IMR-90 (cell line): ENCODE results near the gene DRAXIN. TPM values are rescaled to one million over a fixed set of nuclear protein-coding genes. Genes with fewer than 3 reads are reported as not detected.

ENCODE experiments used
- ATAC-seq: fragments of 200-7000 bp; cut with Tn5 transposase; 2 replicates; pipeline ENCODE4 v1.9.1; 2020; ENCODE audit warnings: low read depth, mild to moderate bottlenecking, moderate library complexity
- BruUV-seq: library from RNA; stranded (reverse); fragments of 400-500 nt; replicated peaks from 2 replicates; lab custom pipeline; 2021; lab: Mats Ljungman, UMichigan
- CTCF ChIA-PET: fragments of 300-600 bp; formaldehyde crosslinking; extraction: SDS; loops from one replicate; lab custom pipeline; 2021; ENCODE audit warnings: antibody characterized with exemption; lab: Yijun Ruan, JAX
- POLR2A ChIA-PET: fragments of 300-600 bp; sonication (Branson Sonifier 250); formaldehyde crosslinking; loops from one replicate; lab custom pipeline; 2022; ENCODE audit warnings: antibody characterized with exemption; ENCODE audit not compliant: unreplicated experiment; lab: Charles Lee
- DNase-seq: peaks from one replicate; pipeline ENCODE4 v3.0.0; 2013
- H2AFZ ChIP-seq: replicated peaks from 2 replicates; pipeline ENCODE3; 2013; ENCODE audit warnings: low read length, mild to moderate bottlenecking; ENCODE audit not compliant: poor library complexity
- H2AK5ac ChIP-seq: 2 replicates; pipeline ENCODE4 v1.6.1; 2013; ENCODE audit warnings: low read depth, low read length, inconsistent platforms
- H2AK9ac ChIP-seq: replicated peaks from 2 replicates; pipeline ENCODE3; 2013; ENCODE audit warnings: mild to moderate bottlenecking, low read depth, low read length, moderate library complexity; ENCODE audit not compliant: poor library complexity
- H2BK120ac ChIP-seq: 2 replicates; pipeline ENCODE4 v1.6.1; 2013; ENCODE audit warnings: low read depth, low read length, inconsistent platforms
- H2BK15ac ChIP-seq: 3 replicates; pipeline ENCODE4 v1.6.1; 2013; ENCODE audit warnings: low read depth, low read length, inconsistent platforms
- H2BK20ac ChIP-seq: 2 replicates; pipeline ENCODE4 v1.6.1; 2013; ENCODE audit warnings: low read depth, mild to moderate bottlenecking, inconsistent platforms, low read length, moderate library complexity
- H2BK5ac ChIP-seq: 2 replicates; pipeline ENCODE4 v1.6.1; 2013; ENCODE audit warnings: mild to moderate bottlenecking, low read depth, low read length, inconsistent platforms; ENCODE audit not compliant: poor library complexity, severe bottlenecking
- H3K14ac ChIP-seq: replicated peaks from 2 replicates; pipeline ENCODE4 v1.6.1; 2013; ENCODE audit warnings: low read depth, low read length, inconsistent platforms
- H3K18ac ChIP-seq: 2 replicates; pipeline ENCODE4 v1.6.1; 2013; ENCODE audit warnings: low read depth, low read length, control low read depth
- H3K23ac ChIP-seq: 2 replicates; pipeline ENCODE4 v1.6.1; 2013; ENCODE audit warnings: low read depth, low read length, inconsistent platforms
- H3K27ac ChIP-seq: 2 replicates; pipeline ENCODE4 v1.5.1; 2013; ENCODE audit warnings: mild to moderate bottlenecking, control low read depth, low read length; ENCODE audit not compliant: insufficient read depth
- H3K27me3 ChIP-seq: 2 replicates; pipeline ENCODE4 v1.6.1; 2013; ENCODE audit warnings: low read length; ENCODE audit not compliant: control insufficient read depth, insufficient read depth
- H3K36me3 ChIP-seq: 2 replicates; pipeline ENCODE4 v1.6.1; 2013; ENCODE audit warnings: low read length, mixed read lengths; ENCODE audit not compliant: control insufficient read depth, insufficient read depth
- H3K4ac ChIP-seq: 2 replicates; pipeline ENCODE4 v1.6.1; 2013; ENCODE audit warnings: low read depth, low read length, inconsistent platforms
- H3K4me1 ChIP-seq: 2 replicates; pipeline ENCODE4 v1.6.1; 2013; ENCODE audit warnings: low read length, mixed read lengths; ENCODE audit not compliant: control insufficient read depth, insufficient read depth
- H3K4me2 ChIP-seq: 2 replicates; pipeline ENCODE4 v1.6.1; 2013; ENCODE audit warnings: low read depth, mild to moderate bottlenecking, control low read depth, low read length, moderate library complexity
- H3K4me3 ChIP-seq: 2 replicates; pipeline ENCODE4 v1.5.1; 2013; ENCODE audit warnings: low read depth, mild to moderate bottlenecking, control low read depth, low read length, moderate library complexity; ENCODE audit not compliant: insufficient read depth
- H3K56ac ChIP-seq: 2 replicates; pipeline ENCODE4 v1.6.1; 2013; ENCODE audit warnings: low read length, inconsistent platforms; ENCODE audit not compliant: insufficient read depth; ENCODE audit errors: extremely low read depth
- H3K79me1 ChIP-seq, 2 experiments: 2 replicates each; pipeline ENCODE4 v1.6.1; 2013; ENCODE audit warnings: low read length in 2 of 2, inconsistent platforms in 1 of 2, low read depth in 1 of 2
- H3K9ac ChIP-seq: 2 replicates; pipeline ENCODE4 v1.6.1; 2013; ENCODE audit warnings: low read depth, low read length, control low read depth
- H3K9me1 ChIP-seq: 2 replicates; pipeline ENCODE4 v1.6.1; 2013; ENCODE audit warnings: low read length, inconsistent platforms; ENCODE audit not compliant: insufficient read depth
- H3K9me3 ChIP-seq: 2 replicates; pipeline ENCODE4 v1.6.1; 2013; ENCODE audit warnings: low read length; ENCODE audit not compliant: control insufficient read depth, insufficient read depth
- H4K20me1 ChIP-seq: 2 replicates; pipeline ENCODE4 v1.6.1; 2013; ENCODE audit warnings: low read length, inconsistent platforms; ENCODE audit not compliant: insufficient read depth
- H4K5ac ChIP-seq: 2 replicates; pipeline ENCODE4 v1.6.1; 2013; ENCODE audit warnings: mild to moderate bottlenecking, low read depth, low read length, control low read depth
- H4K8ac ChIP-seq, 2 experiments: 2 replicates each; pipeline ENCODE4 v1.6.1; 2013; ENCODE audit warnings: low read depth in 2 of 2, low read length in 2 of 2, control low read depth in 1 of 2, inconsistent platforms in 1 of 2
- H4K91ac ChIP-seq: 2 replicates; pipeline ENCODE4 v1.6.1; 2013; ENCODE audit warnings: low read depth, low read length, inconsistent platforms; ENCODE audit not compliant: insufficient read depth
- BHLHE40 ChIP-seq: fragments of 150-350 bp; IDR thresholded peaks from 2 replicates; pipeline ENCODE4 v1.6.1; 2016; ENCODE audit warnings: mild to moderate bottlenecking, low read depth, low read length
- CEBPB ChIP-seq: IDR thresholded peaks from 2 replicates; pipeline ENCODE4 v1.6.1; 2012; ENCODE audit warnings: low read depth, low read length, improper control_type of control experiment
- CHD1 ChIP-seq: IDR thresholded peaks from 2 replicates; pipeline ENCODE4 v1.6.1; 2012; ENCODE audit warnings: low read depth, low read length, improper control_type of control experiment
- FOS ChIP-seq: fragments of 150-350 bp; IDR thresholded peaks from 2 replicates; pipeline ENCODE4 v1.6.1; 2016; ENCODE audit warnings: low read depth, low read length
- MAFK ChIP-seq: IDR thresholded peaks from 2 replicates; pipeline ENCODE4 v1.6.1; 2012; ENCODE audit warnings: low read depth, low read length, improper control_type of control experiment
- MAZ ChIP-seq: IDR thresholded peaks from 2 replicates; pipeline ENCODE4 v1.6.1; 2012; ENCODE audit warnings: low read depth, mild to moderate bottlenecking, low read length, improper control_type of control experiment, moderate library complexity, borderline replicate concordance
- MXI1 ChIP-seq: IDR thresholded peaks from 2 replicates; pipeline ENCODE4 v1.6.1; 2012; ENCODE audit warnings: low read depth, mild to moderate bottlenecking, low read length, moderate library complexity, borderline replicate concordance
- NFE2L2 ChIP-seq: fragments of 150-350 bp; IDR thresholded peaks from 2 replicates; pipeline ENCODE4 v1.6.1; 2016; ENCODE audit warnings: low read depth, mild to moderate bottlenecking, low read length
- POLR2A ChIP-seq: IDR thresholded peaks from 2 replicates; pipeline ENCODE4 v1.6.1; 2012; ENCODE audit warnings: mild to moderate bottlenecking, low read depth, low read length
- RAD21 ChIP-seq: IDR thresholded peaks from 2 replicates; pipeline ENCODE4 v1.6.1; 2012; ENCODE audit warnings: low read length, improper control_type of control experiment
- RCOR1 ChIP-seq: IDR thresholded peaks from 2 replicates; pipeline ENCODE4 v1.6.1; 2012; ENCODE audit warnings: mild to moderate bottlenecking, low read length, improper control_type of control experiment; ENCODE audit not compliant: insufficient replicate concordance
- RFX5 ChIP-seq: IDR thresholded peaks from 2 replicates; pipeline ENCODE4 v1.8.0; 2012; ENCODE audit warnings: low read depth, mild to moderate bottlenecking, low read length, moderate library complexity
- SMC3 ChIP-seq: fragments of 150-350 bp; IDR thresholded peaks from 2 replicates; pipeline ENCODE4 v1.6.1; 2016; ENCODE audit warnings: low read depth, mild to moderate bottlenecking, antibody characterized with exemption, low read length, moderate library complexity
- WGBS, 2 experiments: methylation state at CpG; one replicate each; pipeline versions ENCODE4 v1.1.5 to v1.1.7; 2013; ENCODE audit warnings: missing lambda C conversion rate in 2 of 2; ENCODE audit not compliant: insufficient read length in 1 of 2; ENCODE audit errors: extremely low coverage in 2 of 2; 5-methylcytosine and 5-hydroxymethylcytosine counted together
- dilution Hi-C: fragments of 300-500 bp; cut with HindIII; formaldehyde crosslinking; loops from one replicate; pipeline ENCODE4 v1.14.3; 2018; ENCODE audit warnings: low sequenced_read_pairs; ENCODE audit not compliant: unreplicated experiment
- in situ Hi-C: fragments of 300-500 bp; cut with MboI; formaldehyde crosslinking; loops from 3 replicates; pipeline ENCODE4 v1.14.3; 2019; ENCODE audit warnings: low sequenced_read_pairs, inconsistent platforms, mixed read lengths
- intact Hi-C: fragments of 100-400 bp; cut with micrococcal nuclease; formaldehyde crosslinking; loops from 2 replicates; pipeline ENCODE4 v1.10.0; 2022
- polyA plus RNA-seq, 3 experiments: library from polyadenylated mRNA; depleted of rRNA; stranded (reverse); fragments of >200 nt; gene quantifications; 2 replicates each; pipeline ENCODE4 v1.2.3, GENCODE V29; 2012; ENCODE audit warnings: low replicate concordance in 1 of 3
- total RNA-seq: library from RNA; depleted of rRNA; stranded (reverse); fragments of >200 nt; gene quantifications from 2 replicates; pipeline ENCODE4 v1.2.3, GENCODE V29; 2012
- TF ChIP-seq, protein P1 (sequence below): conservative IDR thresholded peaks from 2 replicates; pipeline ENCODE4 v1.5.1; 2012; ENCODE audit warnings: mild to moderate bottlenecking, low read depth, low read length, improper control_type of control experiment
- TF ChIP-seq, protein P2 (sequence below): fragments of 150-350 bp; IDR thresholded peaks from 2 replicates; pipeline ENCODE4 v1.6.1; 2016; ENCODE audit warnings: low read depth, mild to moderate bottlenecking, low read length, moderate library complexity, borderline replicate concordance
- TF ChIP-seq, protein P3 (sequence below): fragments of 150-350 bp; IDR thresholded peaks from 2 replicates; pipeline ENCODE4 v1.6.1; 2017; ENCODE audit warnings: mild to moderate bottlenecking, antibody characterized with exemption, low read length, low read depth

DRAXIN gene
- total and polyA plus RNA-seq, 2 of the 4 experiments (the other 2 are of a cell fraction), result under 0.01 to 0.02 TPM

DNA sequence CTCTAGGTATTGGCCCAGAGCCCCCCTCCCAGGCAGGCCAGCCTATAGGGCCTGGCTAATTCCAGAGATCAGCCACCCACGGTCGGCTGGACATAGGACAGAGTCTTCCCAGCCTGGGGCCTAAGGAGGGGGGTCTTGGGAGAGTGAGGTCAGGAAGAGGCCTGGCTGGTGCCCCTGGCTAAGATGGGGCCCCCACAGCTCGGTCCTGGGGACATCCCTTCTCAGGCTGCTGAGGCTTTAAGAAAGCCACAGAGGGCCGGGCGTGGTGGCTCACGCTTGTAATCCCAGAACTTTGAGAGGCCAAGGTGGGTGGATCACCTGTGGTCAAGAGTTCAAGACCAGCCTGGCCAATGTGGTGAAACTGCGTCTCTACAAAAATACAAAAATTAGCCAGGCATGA, 73.0 kb downstream of the DRAXIN start:
- no TSS peak for BruUV-seq
- H3K79me1 ChIP-seq, result no peaks in the 10 kb centered on the region
- H4K91ac ChIP-seq, result no peak overlapping the region
- no peak overlapping the region for H2BK120ac ChIP-seq
- TF ChIP-seq RAD21 (no peak), RFX5 (no peak), MAZ (no peak), CHD1 (no peak), NFE2L2 (no peak), MAFK (no peak), SMC3 (no peak), MXI1 (no peak), FOS (no peak), RCOR1 (no peak), CEBPB (no peak), POLR2A (no peak), BHLHE40 (no peak)
- TF ChIP-seq, protein P1, sequence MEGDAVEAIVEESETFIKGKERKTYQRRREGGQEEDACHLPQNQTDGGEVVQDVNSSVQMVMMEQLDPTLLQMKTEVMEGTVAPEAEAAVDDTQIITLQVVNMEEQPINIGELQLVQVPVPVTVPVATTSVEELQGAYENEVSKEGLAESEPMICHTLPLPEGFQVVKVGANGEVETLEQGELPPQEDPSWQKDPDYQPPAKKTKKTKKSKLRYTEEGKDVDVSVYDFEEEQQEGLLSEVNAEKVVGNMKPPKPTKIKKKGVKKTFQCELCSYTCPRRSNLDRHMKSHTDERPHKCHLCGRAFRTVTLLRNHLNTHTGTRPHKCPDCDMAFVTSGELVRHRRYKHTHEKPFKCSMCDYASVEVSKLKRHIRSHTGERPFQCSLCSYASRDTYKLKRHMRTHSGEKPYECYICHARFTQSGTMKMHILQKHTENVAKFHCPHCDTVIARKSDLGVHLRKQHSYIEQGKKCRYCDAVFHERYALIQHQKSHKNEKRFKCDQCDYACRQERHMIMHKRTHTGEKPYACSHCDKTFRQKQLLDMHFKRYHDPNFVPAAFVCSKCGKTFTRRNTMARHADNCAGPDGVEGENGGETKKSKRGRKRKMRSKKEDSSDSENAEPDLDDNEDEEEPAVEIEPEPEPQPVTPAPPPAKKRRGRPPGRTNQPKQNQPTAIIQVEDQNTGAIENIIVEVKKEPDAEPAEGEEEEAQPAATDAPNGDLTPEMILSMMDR, result no peak
- TF ChIP-seq, protein P2, sequence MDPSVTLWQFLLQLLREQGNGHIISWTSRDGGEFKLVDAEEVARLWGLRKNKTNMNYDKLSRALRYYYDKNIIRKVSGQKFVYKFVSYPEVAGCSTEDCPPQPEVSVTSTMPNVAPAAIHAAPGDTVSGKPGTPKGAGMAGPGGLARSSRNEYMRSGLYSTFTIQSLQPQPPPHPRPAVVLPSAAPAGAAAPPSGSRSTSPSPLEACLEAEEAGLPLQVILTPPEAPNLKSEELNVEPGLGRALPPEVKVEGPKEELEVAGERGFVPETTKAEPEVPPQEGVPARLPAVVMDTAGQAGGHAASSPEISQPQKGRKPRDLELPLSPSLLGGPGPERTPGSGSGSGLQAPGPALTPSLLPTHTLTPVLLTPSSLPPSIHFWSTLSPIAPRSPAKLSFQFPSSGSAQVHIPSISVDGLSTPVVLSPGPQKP, result no peak
- TF ChIP-seq, protein P3, sequence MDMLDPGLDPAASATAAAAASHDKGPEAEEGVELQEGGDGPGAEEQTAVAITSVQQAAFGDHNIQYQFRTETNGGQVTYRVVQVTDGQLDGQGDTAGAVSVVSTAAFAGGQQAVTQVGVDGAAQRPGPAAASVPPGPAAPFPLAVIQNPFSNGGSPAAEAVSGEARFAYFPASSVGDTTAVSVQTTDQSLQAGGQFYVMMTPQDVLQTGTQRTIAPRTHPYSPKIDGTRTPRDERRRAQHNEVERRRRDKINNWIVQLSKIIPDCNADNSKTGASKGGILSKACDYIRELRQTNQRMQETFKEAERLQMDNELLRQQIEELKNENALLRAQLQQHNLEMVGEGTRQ, result no peak
- H3K18ac ChIP-seq, result no peak overlapping the region
- H3K27me3 ChIP-seq, result peaks cover 42% of the 10 kb centered on the region
- H2BK5ac ChIP-seq, result no peak overlapping the region
- H3K4me3 ChIP-seq, result no peak overlapping the region
- WGBS, 2 experiments, result 73% methylated on average over 4 of the region's 7 CpGs; no CpG with 5 or more reads in 1 of the 2 experiments
- in situ Hi-C loops, result no loop called here
- H3K4ac ChIP-seq, result no peak overlapping the region
- H2BK15ac ChIP-seq, result no peak overlapping the region
- H3K4me1 ChIP-seq, result peaks cover 1% of the 10 kb centered on the region; the same call in 1 of the 2 replicates
- DNase-seq (no peak), ATAC-seq (no peak)
- H3K14ac ChIP-seq, result no peak overlapping the region
- H2BK20ac ChIP-seq, result no peak overlapping the region
- intact Hi-C loops, result no loop called here
- no peak overlapping the region for H3K9ac ChIP-seq
- H3K36me3 ChIP-seq, result no peaks in the 10 kb centered on the region
- no peaks in the 10 kb centered on the region for H3K9me1 ChIP-seq
- no peaks in the 10 kb centered on the region for H3K9me3 ChIP-seq
- H4K5ac ChIP-seq, result no peak overlapping the region
- H4K20me1 ChIP-seq, result no peaks in the 10 kb centered on the region
- H3K27ac ChIP-seq, result no peak overlapping the region
- H4K8ac ChIP-seq, result no peak overlapping the region
- no peak overlapping the region for H3K56ac ChIP-seq
- H3K4me2 ChIP-seq, result no peak overlapping the region
- ChIA-PET POLR2A (no interaction called here), CTCF (no interaction called here)
- dilution Hi-C loops, result no loop called here
- H2AK5ac ChIP-seq, result no peak overlapping the region
- no peak overlapping the region for H3K23ac ChIP-seq
- no peak overlapping the region for H2AK9ac ChIP-seq
- no peak overlapping the region for H2AFZ ChIP-seq
